HCEC 1CT (cell line): Measurements from ENCODE around the gene DVL2.
"Not testable (repeated sequence)": the region's sequence is repeated elsewhere in the genome, so short reads cannot be mapped to it uniquely, and the experiment has no call there.

Experiments
- DNase-seq: peaks from one replicate; pipeline ENCODE4 v3.0.0-alpha.2; 2017

The DVL2 gene

GRCh38 chr17:7191571-7192270 is 42.6 kb downstream of the DVL2 start:
- no peak for DNase-seq

- DNase-seq: no peak
These were observed 43.2 kb downstream of the DVL2 start for GRCh38 chr17:7191069-7191468.

GRCh38 chr17:7190276-7190917 is 43.9 kb downstream of the DVL2 start:
- no peak for DNase-seq

GRCh38 chr17:7186241-7186640 is 48.1 kb downstream of the DVL2 start:
- DNase-seq: no peak

GRCh38 chr17:7184647-7185046 is 49.7 kb downstream of the DVL2 start:
- DNase-seq: no peak

- no peak for DNase-seq
These were observed 50.2 kb downstream of the DVL2 start for GRCh38 chr17:7184091-7184488.

GRCh38 chr17:7183433-7184090 is 50.8 kb downstream of the DVL2 start:
- DNase-seq: no peak

- not testable (repeated sequence) for DNase-seq
These were observed 52.2 kb downstream of the DVL2 start for GRCh38 chr17:7182101-7182500.

- no peak for DNase-seq
These were observed 54.7 kb downstream of the DVL2 start, which contains the start of gene ASGR1 for GRCh38 chr17:7179317-7180254. TSS of gene ASGR1 (minus strand) at chr17:7179370. CDS start at chr17:7178563, 807 bp downstream.

- DNase-seq: no peak
These were observed 55.4 kb downstream of the DVL2 start for GRCh38 chr17:7178973-7179316.

GRCh38 chr17:7177954-7178477 is 56.3 kb downstream of the DVL2 start:
- no peak for DNase-seq

- peak; percentile 42 for DNase-seq
These were observed 56.9 kb downstream of the DVL2 start for GRCh38 chr17:7177191-7177953.

GRCh38 chr17:7176841-7177190 is 57.5 kb downstream of the DVL2 start:
- no peak for DNase-seq

- no peak for DNase-seq
These were observed 58.0 kb downstream of the DVL2 start for GRCh38 chr17:7176107-7176840.
